Colonic mucosa (tissue), 4 donors: ENCODE measurements around the gene EPB41L1. TPM values are rescaled to one million over a fixed set of nuclear protein-coding genes. Genes with fewer than 3 reads are reported as not detected.

Experiments
- DNase-seq: peaks from one replicate; pipeline ENCODE4 v3.0.0-alpha.2; 2020
- H3K27ac ChIP-seq: fragments of 200-600 bp; one replicate; pipeline ENCODE4 v1.8.0; 2021
- H3K27me3 ChIP-seq: fragments of 200-600 bp; one replicate; pipeline ENCODE4 v1.8.0; 2021
- H3K36me3 ChIP-seq: fragments of 200-600 bp; one replicate; pipeline ENCODE4 v1.8.0; 2021
- H3K4me1 ChIP-seq: fragments of 200-600 bp; one replicate; pipeline ENCODE4 v1.8.0; 2021; ENCODE audit warnings: mild to moderate bottlenecking
- H3K4me3 ChIP-seq: fragments of 200-600 bp; one replicate; pipeline ENCODE4 v1.8.0; 2021
- H3K9ac ChIP-seq, 2 donors: one replicate each; pipeline ENCODE4 v1.7.0; 2013; ENCODE audit warnings: control low read depth in 2 of 2, low read depth in 2 of 2, low read length in 2 of 2
- H3K9me3 ChIP-seq: fragments of 200-600 bp; one replicate; pipeline ENCODE4 v1.8.0; 2021
- intact Hi-C: fragments of 100-400 bp; cut with DNase I; formaldehyde crosslinking; loops from one replicate; pipeline ENCODE4 v1.14.1; 2022
- total RNA-seq, 2 donors: library from RNA; stranded (reverse); fragmentation: NEBNext Ultra II Directional in 1 of 2; extraction: Animal tissue kit (Norgen Biotek cat#: 25700) in 1 of 2; gene quantifications; one replicate each; pipeline ENCODE4 v1.2.1, GENCODE V29; 2021
- TF ChIP-seq, protein P1 (sequence below): fragments of 200-600 bp; IDR thresholded peaks from one replicate; pipeline ENCODE4 v1.8.0; 2022; ENCODE audit warnings: antibody characterized with exemption, mild to moderate bottlenecking
- donor health status: healthy.
- donor health status: DM: no; HTN: no; CAD: no.
- donor health status: DM: no; HTN: no; CAD: no.

Gene EPB41L1
- total RNA-seq, 2 donors from 2014 or later = 40.3 to 59.2 TPM

- no peak for DNase-seq
- Histone ChIP-seq H3K4me1 (no peaks in the 10 kb centered on the region), H3K4me3 (no peak overlapping the region), H3K27ac (no peak overlapping the region), H3K36me3 (no peaks in the 10 kb centered on the region), H3K9ac (no peak overlapping the region), H3K27me3 (no peaks in the 10 kb centered on the region), H3K9me3 (no peaks in the 10 kb centered on the region)
- TF ChIP-seq, protein P1, sequence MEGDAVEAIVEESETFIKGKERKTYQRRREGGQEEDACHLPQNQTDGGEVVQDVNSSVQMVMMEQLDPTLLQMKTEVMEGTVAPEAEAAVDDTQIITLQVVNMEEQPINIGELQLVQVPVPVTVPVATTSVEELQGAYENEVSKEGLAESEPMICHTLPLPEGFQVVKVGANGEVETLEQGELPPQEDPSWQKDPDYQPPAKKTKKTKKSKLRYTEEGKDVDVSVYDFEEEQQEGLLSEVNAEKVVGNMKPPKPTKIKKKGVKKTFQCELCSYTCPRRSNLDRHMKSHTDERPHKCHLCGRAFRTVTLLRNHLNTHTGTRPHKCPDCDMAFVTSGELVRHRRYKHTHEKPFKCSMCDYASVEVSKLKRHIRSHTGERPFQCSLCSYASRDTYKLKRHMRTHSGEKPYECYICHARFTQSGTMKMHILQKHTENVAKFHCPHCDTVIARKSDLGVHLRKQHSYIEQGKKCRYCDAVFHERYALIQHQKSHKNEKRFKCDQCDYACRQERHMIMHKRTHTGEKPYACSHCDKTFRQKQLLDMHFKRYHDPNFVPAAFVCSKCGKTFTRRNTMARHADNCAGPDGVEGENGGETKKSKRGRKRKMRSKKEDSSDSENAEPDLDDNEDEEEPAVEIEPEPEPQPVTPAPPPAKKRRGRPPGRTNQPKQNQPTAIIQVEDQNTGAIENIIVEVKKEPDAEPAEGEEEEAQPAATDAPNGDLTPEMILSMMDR = no peak
- intact Hi-C loops = no loop called here
Observed at GRCh38 chr20:36266189-36266588, 111.6 kb downstream of the EPB41L1 start.

- no peaks in the 10 kb centered on the region for H3K36me3 ChIP-seq
- TF ChIP-seq, protein P1 = no peak
- H3K27me3 ChIP-seq = no peaks in the 10 kb centered on the region
- intact Hi-C loops = no loop called here
- no peak overlapping the region for H3K9ac ChIP-seq
- H3K9me3 ChIP-seq = no peaks in the 10 kb centered on the region
- H3K27ac ChIP-seq = no peak overlapping the region
- no peak overlapping the region for H3K4me3 ChIP-seq
- no peaks in the 10 kb centered on the region for H3K4me1 ChIP-seq
- DNase-seq = no peak
Observed at GRCh38 chr20:36267605-36268381, 113.3 kb downstream of the EPB41L1 start.

- no peak for DNase-seq
- no peaks in the 10 kb centered on the region for H3K36me3 ChIP-seq
- H3K9me3 ChIP-seq = no peaks in the 10 kb centered on the region
- no peaks in the 10 kb centered on the region for H3K27me3 ChIP-seq
- no peak overlapping the region for H3K9ac ChIP-seq
- no peak overlapping the region for H3K4me3 ChIP-seq
- no peak overlapping the region for H3K27ac ChIP-seq
- TF ChIP-seq, protein P1 = no peak
- intact Hi-C loops = no loop called here
- H3K4me1 ChIP-seq = no peaks in the 10 kb centered on the region
Observed at GRCh38 chr20:36268440-36269342, 114.2 kb downstream of the EPB41L1 start.

- H3K27ac ChIP-seq = no peak overlapping the region
- H3K9ac ChIP-seq = no peak overlapping the region
- no peak for DNase-seq
- H3K4me3 ChIP-seq = no peak overlapping the region
- no peaks in the 10 kb centered on the region for H3K36me3 ChIP-seq
- TF ChIP-seq, protein P1 = no peak
- intact Hi-C loops = no loop called here
- no peaks in the 10 kb centered on the region for H3K4me1 ChIP-seq
- no peaks in the 10 kb centered on the region for H3K27me3 ChIP-seq
- H3K9me3 ChIP-seq = no peaks in the 10 kb centered on the region
Observed at GRCh38 chr20:36269507-36269906, 115.0 kb downstream of the EPB41L1 start.

DNA sequence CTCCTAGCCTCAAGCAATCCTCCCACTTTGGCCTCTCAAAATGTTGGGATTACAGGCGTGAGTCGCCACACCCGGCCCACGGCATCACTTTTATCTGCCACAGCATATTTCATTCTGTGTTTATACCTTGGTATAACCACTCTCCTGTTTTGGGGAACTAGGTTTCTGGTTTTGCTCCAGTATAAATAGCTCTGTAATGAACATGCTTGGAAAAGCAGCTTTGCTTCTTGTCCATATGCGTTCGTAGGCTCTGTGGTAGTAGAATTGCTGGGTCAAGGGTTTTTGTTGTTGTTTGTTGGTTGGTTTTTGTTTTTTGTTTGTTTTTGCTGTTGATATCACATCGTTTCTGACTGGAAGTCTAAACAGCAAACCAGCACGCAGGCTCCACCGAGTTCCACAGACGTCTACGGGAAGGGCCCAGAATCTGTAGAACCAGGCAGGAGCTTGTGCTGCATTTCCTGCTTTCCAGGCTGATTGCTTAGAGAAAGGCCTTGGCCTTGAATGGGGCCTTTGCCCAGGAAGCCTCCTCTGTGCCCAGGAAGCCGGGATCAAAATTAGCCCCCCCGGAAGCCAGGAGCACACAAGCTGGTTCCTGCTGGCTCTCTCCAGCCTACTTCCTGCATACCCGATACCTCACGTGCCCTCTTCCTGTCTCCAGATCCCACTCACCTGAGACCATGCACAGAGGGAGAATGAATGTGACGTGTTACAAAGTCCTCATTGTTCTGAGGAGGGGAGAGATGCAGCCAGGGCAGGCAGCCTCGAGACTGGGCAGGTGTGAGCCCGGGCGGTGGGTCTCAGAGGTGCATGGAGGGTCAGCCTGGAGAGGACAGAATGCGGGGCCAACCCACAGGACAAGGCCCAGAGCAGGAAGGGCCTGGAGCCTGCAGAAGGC is 116.5 kb downstream of the EPB41L1 start:
- no peak for DNase-seq
- no peak overlapping the region for H3K9ac ChIP-seq
- no peaks in the 10 kb centered on the region for H3K4me1 ChIP-seq
- H3K4me3 ChIP-seq = no peak overlapping the region
- H3K27ac ChIP-seq = no peak overlapping the region
- TF ChIP-seq, protein P1 = no peak
- no peaks in the 10 kb centered on the region for H3K9me3 ChIP-seq
- H3K27me3 ChIP-seq = no peaks in the 10 kb centered on the region
- H3K36me3 ChIP-seq = no peaks in the 10 kb centered on the region
- intact Hi-C loops = no loop called here
